HUDEP-2 (cell line): ENCODE results near the gene LMX1A.

Source experiments
- DNase-seq, 76 experiments: peaks; one replicate each; lab custom pipeline; 2025; ENCODE audit not compliant: unreplicated experiment in 76 of 76; lab: John Stamatoyannopoulos, UW

Gene LMX1A

DNA sequence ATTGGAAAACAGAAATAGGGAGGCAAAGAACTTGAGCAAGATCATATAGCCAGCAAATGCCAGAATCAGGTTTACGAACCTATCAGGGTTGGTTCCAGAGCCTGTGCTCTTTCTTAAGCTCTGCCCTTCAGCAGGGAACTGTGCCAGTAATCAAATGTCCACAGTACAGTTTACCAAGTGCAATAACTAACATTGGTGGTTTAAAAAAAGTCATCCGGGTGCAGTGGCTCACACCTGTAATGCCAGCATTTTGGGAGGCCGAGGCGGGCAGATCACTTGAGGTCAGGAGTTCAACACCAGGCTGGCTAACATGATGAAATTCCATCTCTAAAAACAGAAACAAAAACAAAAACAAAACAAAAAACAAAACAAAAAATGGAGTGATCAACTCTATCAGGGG is 182.7 kb downstream of the LMX1A start:
- DNase-seq: no peak

DNA sequence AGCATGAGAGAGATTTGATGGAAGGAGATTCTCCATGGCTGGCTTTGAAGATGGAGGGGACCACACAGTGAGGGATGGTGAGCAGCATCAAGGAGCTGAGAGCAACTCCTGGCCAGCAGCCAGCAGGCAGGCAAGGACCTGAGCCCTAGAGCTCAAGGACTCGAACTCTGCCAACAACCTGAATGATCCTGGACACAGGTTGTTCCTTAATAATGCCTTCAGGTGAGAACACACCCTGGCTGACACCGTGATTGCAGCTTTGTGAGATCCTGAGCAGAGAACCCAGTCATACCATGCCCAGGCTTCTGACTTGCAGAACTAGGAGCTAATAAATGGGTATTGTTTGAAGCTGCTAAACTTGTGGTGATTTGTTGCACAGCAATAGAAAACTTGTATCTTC is 183.1 kb downstream of the LMX1A start:
- no peak for DNase-seq

GRCh38 chr1:165172666-165173065 is 183.8 kb downstream of the LMX1A start:
- DNase-seq: no peak

GRCh38 chr1:165169729-165170128 is 186.8 kb downstream of the LMX1A start:
- DNase-seq: no peak

- no peak for DNase-seq
Measured at GRCh38 chr1:165169028-165169427, 187.5 kb downstream of the LMX1A start.

DNA sequence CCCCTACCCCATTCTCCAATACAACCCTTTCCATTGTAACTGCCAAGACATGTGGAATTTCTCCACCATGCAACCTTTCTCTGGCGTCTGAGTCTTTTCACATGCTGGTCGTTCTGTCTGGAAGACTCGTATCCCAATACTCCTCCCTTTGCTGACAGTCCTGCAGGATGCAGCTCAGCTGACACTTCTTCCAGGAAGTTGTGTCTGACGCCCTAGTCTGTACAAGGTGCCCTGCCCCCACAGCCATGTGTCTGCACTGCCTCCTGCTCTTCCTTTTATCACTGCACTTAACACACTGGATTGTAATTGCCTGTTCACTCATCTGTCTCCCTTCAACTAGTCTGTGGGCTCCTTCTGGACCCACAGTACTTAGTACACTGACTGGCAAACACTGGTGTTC is 188.0 kb downstream of the LMX1A start:
- DNase-seq: no peak

GRCh38 chr1:165162671-165163241 is 193.8 kb downstream of the LMX1A start:
- no peak for DNase-seq

DNA sequence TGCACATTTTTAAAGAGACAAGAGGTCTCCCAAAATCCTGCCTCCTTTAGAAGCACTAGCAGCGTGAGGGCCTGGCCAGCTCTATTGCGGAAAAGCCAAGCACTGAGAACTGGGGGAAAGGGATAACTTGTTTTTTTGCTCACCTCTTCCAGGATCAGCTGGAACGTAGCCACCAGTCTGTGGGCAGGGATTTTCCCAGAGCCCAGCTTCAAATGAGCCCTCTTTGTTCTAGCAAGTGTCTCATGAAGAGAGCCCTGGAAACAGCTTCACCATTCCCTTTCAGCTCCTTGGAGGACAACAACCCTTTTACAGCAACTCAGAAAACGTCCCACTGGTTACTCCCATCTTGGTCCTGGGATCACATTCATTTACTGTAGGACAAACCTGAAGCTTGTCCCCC is 195.4 kb downstream of the LMX1A start:
- no peak for DNase-seq

GRCh38 chr1:165153182-165153581 is 203.3 kb downstream of the LMX1A start:
- DNase-seq: no peak

GRCh38 chr1:165152727-165153126 is 203.8 kb downstream of the LMX1A start:
- no peak for DNase-seq

GRCh38 chr1:165152109-165152508 is 204.4 kb downstream of the LMX1A start:
- no peak for DNase-seq
